ENCODE results near the gene PRDM11.

Gene PRDM11

DNA sequence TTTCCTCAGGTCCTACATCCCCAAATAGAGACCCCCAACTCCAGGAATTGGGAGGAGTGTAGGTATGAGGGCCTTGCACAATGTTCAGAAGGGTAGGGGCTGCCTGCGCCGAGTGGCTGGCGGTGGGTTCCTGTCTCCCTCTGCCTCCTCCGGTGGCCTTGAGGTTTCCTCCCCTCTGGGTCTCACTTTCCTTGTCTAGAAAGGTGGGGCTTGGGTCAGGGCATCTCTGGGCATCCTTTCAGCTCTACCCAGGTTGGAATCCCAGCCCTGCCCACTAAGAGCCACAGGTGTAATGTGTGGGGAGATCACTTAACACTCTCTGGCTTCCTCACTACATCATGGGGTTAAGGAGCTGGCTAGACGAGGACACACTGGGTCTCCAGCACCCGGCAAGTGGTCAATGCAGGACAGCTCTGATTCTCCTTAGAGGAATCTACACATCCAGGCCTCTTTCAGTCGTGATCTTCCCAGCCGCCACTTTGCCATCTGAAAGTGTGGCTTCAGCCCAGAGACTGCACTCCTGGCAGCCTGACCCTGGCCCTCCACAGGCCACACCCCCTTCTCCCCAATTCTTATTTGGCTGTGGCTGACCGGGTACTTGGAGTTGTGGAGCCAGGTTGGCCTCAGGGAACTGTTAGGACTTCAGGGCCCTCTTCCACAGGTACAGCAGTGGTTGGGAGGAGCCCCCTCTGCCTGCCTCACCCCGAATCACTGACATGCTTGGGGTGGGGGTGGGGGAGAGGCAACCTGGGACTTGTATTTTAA is 22.1 kb downstream of the PRDM11 start:
- Mint-ChIP-seq H3K27me3 (ENCODE audit: low read depth) (peaks cover 5% of the 10 kb centered on the region), H3K4me3 (no peak overlapping the region)

DNA sequence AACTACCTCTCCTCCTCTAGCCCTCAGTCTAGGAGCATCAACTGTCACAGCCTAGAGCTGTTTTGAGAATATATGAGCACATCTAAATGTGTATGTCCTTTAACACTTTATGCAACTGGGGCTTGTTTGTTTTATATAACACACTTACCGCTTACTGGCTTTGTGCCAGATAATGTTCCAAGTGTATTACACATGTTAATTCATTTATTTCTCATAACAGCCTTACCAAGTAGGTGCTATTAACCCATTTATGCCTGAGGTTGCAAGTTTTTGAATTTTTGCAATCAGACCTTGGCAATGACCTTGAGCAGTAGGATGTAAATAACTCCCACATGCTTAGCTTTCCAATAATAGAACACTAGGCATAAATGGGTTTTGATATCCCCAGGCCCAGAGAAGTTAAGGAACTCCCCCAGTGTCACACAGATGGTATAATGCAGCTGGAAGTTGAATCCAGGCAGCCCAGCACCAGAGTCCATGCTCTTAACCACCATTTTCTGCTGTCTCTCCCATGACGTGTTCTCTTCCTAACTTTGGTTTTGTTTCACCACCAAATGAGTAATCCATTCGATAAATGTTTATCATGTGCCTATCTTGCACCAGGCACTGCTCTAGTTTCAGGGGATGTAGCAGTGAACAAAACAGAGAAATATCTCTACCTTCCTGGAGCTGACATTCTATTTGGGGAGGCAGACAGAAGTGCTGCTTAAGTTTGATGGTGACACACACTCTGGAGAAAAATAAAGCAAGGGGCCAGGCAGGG is 23.1 kb downstream of the PRDM11 start:
- Mint-ChIP-seq H3K4me1 (ENCODE audit: low read depth) (peaks cover 3% of the 10 kb centered on the region), H3K27ac (no peak overlapping the region), H3K27me3 (ENCODE audit: low read depth) (peaks cover 8% of the 10 kb centered on the region), H3K4me3 (no peak overlapping the region), H3K9me3 (no peaks in the 10 kb centered on the region), H3K36me3 (ENCODE audit: low read depth) (no peaks in the 10 kb centered on the region)
- DNase-seq (ENCODE audit: low spot score), result peak; percentile 9

More for the DNA sequence above, 22.1 kb downstream of the PRDM11 start:
- no peaks in the 10 kb centered on the region for H3K36me3 Mint-ChIP-seq (ENCODE audit: low read depth)
- no peak for DNase-seq (ENCODE audit: low spot score)
- H3K4me1 Mint-ChIP-seq (ENCODE audit: low read depth), result peaks cover 3% of the 10 kb centered on the region
- no peak overlapping the region for H3K27ac Mint-ChIP-seq
- H3K9me3 Mint-ChIP-seq, result no peaks in the 10 kb centered on the region

DNA sequence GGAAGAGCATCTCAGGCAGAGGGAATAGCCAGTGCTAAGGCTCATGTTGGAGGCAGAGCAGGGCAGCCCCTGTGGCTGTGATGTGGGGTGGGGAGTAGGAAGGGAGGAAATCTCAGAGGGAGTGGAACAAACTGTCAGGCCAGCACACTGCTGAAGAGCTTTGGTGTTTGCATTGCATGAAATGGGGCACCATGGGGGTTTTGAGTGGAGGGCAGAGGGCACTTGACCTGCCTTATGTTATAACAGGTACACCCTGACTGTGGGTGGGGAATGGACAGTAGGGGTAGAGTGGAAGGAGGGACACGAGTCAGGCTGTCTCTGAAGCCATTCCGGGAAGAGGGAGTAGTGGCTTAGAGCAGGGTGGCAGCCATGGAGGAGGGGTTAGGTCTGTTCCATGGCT is 24.0 kb downstream of the PRDM11 start:
- Mint-ChIP-seq H3K27me3 (ENCODE audit: low read depth) (peaks cover 14% of the 10 kb centered on the region), H3K27ac (no peak overlapping the region), H3K4me3 (no peak overlapping the region), H3K4me1 (ENCODE audit: low read depth) (peaks cover 3% of the 10 kb centered on the region), H3K36me3 (ENCODE audit: low read depth) (no peaks in the 10 kb centered on the region), H3K9me3 (no peaks in the 10 kb centered on the region)
- no peak for DNase-seq (ENCODE audit: low spot score)

DNA sequence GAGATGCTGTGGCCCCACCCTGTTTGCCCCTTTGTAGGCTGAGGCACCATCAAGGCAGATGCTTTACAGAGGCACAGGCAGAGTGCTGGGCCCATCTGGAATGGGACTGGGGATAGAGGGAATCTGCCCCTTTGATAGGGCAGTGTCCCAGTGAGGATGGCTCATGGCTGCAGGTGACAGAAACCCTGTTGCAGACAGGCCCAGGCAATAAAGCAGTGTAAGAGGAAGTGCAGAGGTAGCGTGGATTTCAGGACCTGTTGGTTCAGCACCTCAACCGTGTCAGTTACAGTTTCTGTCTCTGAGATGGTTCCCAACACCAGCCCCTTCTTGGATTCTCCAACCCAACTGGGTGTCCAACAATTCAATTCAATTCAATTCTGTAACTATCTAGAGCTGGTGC is 25.1 kb downstream of the PRDM11 start:
- Mint-ChIP-seq H3K27ac (no peak overlapping the region), H3K4me3 (no peak overlapping the region), H3K36me3 (ENCODE audit: low read depth) (no peaks in the 10 kb centered on the region), H3K4me1 (ENCODE audit: low read depth) (peaks cover 3% of the 10 kb centered on the region), H3K9me3 (no peaks in the 10 kb centered on the region), H3K27me3 (ENCODE audit: low read depth) (peaks cover 14% of the 10 kb centered on the region)
- no peak for DNase-seq (ENCODE audit: low spot score)

DNA sequence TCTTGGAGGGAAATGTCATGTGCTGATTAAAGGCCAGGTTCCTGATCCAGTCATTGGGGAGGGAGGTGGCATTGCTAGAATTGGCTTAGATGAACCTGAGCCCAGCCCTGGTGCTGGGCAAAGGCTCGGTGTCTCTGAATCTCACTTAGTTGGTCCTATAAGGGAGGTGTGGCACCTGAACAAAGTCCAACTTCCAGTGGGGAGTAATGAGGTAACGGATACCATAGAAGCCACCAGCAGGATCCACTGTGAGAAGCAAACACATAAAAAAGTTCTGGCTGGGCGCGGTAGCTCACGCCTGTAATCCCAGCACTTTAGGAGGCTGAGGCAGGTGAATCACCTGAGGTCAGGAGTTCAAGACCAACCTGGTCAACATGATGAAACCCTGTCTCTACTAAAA is 26.6 kb downstream of the PRDM11 start:
- DNase-seq (ENCODE audit: low spot score), result no peak
- Mint-ChIP-seq H3K4me3 (no peak overlapping the region), H3K36me3 (ENCODE audit: low read depth) (no peaks in the 10 kb centered on the region), H3K27ac (no peak overlapping the region), H3K27me3 (ENCODE audit: low read depth) (peaks cover 22% of the 10 kb centered on the region), H3K9me3 (no peaks in the 10 kb centered on the region), H3K4me1 (ENCODE audit: low read depth) (peaks cover 3% of the 10 kb centered on the region)

DNA sequence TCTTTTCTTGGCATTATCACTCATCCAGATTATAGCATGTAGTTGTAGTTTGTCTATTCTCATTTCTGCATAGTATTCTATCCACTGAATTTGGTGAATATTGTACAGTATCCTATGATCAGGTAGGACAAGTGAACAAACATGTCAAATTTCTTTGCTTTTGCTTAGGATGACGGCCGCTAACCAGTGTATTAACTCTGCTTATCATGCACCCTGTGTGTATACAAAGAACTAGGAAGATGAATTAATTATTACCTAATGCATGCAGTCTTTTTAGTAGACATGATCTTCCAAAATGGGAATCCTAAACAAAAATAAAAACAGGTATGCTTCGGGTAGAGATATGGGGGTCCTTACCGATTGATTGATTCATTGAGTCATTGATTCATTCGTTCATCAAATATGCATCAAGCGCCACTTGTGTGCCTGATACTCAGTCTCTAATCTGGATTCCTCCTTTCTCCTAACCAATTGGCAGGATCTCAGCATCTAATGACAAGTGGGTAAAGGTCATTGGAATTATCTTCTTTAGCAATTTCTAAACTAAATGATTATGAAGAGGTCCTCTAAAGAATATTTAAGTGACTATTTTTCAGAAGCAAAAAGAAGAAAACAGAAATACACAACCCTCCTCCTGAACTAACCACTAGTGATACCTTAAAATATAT is 27.9 kb downstream of the PRDM11 start:
- Mint-ChIP-seq H3K9me3 (no peaks in the 10 kb centered on the region), H3K4me1 (ENCODE audit: low read depth) (peaks cover 3% of the 10 kb centered on the region), H3K27ac (no peak overlapping the region), H3K27me3 (ENCODE audit: low read depth) (peaks cover 34% of the 10 kb centered on the region), H3K4me3 (no peak overlapping the region), H3K36me3 (ENCODE audit: low read depth) (no peaks in the 10 kb centered on the region)
- no peak for DNase-seq (ENCODE audit: low spot score)

DNA sequence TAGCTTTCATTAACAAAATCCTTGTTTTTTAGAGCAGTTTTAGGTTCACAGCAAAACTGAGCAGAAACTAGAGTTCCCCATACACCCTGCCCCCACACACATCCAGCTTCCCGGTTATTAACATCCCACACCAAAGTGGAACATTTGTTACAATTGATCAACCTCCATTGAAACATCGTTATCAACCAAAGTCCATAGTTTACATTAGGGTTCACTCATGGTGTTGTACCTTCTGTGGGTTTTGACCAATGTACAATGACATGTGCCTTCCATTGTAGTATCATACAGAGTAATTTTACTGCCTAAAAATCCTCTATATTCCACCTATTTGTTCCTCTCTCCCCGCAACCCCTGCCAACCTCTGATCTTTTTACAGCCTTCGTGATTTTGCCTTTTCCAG is 28.5 kb downstream of the PRDM11 start:
- Mint-ChIP-seq H3K4me3 (no peak overlapping the region), H3K4me1 (ENCODE audit: low read depth) (no peaks in the 10 kb centered on the region), H3K36me3 (ENCODE audit: low read depth) (no peaks in the 10 kb centered on the region), H3K27me3 (ENCODE audit: low read depth) (peaks cover 40% of the 10 kb centered on the region), H3K9me3 (no peaks in the 10 kb centered on the region), H3K27ac (no peak overlapping the region)
- DNase-seq (ENCODE audit: low spot score), result no peak

DNA sequence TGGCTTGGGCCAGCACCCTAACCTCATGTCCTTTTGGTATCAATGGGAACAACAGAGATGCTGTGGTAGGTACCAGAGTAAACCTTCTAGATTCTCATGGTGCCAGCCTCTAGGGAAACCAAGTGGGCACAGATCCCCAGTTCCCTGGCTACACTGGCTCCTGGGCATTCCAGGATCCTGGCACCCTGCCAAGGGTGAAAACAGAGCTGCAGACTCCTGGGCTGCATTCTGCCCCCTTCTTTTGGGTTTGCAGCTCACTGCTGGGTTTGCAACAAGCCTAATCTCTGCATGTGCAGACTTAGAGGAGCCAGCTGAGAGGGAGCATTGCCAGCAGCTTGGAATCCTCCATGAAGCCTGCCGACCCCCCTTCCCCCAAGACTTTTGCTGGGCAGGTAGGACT is 30.6 kb downstream of the PRDM11 start:
- no peak for DNase-seq (ENCODE audit: low spot score)
- H3K36me3 Mint-ChIP-seq (ENCODE audit: low read depth), result no peaks in the 10 kb centered on the region
- peaks cover 43% of the 10 kb centered on the region for H3K27me3 Mint-ChIP-seq (ENCODE audit: low read depth)
- no peaks in the 10 kb centered on the region for H3K9me3 Mint-ChIP-seq
- H3K4me1 Mint-ChIP-seq (ENCODE audit: low read depth), result no peaks in the 10 kb centered on the region
- H3K27ac Mint-ChIP-seq, result no peak overlapping the region
- H3K4me3 Mint-ChIP-seq, result no peak overlapping the region

DNA sequence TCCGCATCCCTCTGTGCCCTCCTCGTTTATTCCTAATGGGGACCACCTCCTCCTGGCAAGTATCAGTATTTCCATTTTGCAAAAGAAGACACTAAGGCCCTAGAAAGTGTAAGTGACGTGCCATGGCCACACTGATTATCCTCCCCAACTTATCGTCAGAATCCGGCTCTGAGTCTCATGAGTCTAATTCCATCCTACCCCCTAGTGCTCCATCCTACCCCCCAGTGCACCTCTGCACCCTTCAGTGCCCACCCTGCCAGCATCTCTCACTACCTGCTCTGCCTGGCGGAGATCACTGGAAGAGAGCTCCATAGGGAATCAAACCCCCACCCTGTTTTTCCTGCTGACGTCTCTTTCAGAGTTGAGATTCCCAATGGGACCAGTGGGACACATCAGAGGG is 31.8 kb downstream of the PRDM11 start:
- no peak for DNase-seq (ENCODE audit: low spot score)
- Mint-ChIP-seq H3K27ac (no peak overlapping the region), H3K4me3 (no peak overlapping the region), H3K9me3 (no peaks in the 10 kb centered on the region), H3K36me3 (ENCODE audit: low read depth) (no peaks in the 10 kb centered on the region), H3K4me1 (ENCODE audit: low read depth) (no peaks in the 10 kb centered on the region), H3K27me3 (ENCODE audit: low read depth) (peaks cover 47% of the 10 kb centered on the region)

DNA sequence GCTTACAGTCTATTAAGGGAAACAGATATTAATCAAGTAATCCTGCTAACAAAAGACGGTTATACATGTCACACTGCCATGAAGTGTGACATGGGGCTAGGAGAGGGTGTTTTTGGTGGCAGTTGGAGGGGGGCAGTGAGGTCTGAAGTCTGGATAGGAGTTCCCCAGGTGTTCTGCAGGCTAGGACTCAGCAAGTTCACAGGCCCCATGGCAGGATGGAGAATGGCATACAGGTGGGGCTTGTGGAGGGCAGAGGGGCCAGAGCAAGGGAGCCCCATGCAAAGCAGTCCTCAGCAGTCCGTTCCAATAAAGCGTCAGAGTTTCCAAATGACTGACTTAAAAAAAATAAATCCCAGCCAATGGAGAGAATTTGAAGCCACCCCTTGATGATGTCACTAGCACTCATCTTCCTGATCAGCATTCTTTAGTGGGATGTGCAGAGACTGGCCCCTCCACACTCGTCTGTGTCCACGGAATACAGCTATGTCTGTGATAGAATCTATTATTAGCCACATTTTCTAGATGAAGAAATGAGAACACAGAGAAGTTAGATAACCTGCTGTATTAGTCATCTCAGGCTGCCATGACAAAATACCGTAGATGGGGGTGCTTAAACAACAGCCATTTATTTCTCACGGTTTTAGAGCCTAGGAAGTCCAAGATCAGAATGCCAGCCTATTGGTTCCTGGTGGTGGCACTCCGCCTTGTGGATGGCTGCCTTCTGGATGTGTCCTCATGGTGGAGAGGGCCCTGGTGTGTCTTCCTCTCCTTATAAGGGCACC is 32.6 kb downstream of the PRDM11 start:
- Mint-ChIP-seq H3K36me3 (ENCODE audit: low read depth) (no peaks in the 10 kb centered on the region), H3K27me3 (ENCODE audit: low read depth) (peaks cover 46% of the 10 kb centered on the region), H3K4me1 (ENCODE audit: low read depth) (no peaks in the 10 kb centered on the region), H3K4me3 (no peak overlapping the region), H3K27ac (no peak overlapping the region), H3K9me3 (no peaks in the 10 kb centered on the region)
- DNase-seq (ENCODE audit: low spot score), result no peak

DNA sequence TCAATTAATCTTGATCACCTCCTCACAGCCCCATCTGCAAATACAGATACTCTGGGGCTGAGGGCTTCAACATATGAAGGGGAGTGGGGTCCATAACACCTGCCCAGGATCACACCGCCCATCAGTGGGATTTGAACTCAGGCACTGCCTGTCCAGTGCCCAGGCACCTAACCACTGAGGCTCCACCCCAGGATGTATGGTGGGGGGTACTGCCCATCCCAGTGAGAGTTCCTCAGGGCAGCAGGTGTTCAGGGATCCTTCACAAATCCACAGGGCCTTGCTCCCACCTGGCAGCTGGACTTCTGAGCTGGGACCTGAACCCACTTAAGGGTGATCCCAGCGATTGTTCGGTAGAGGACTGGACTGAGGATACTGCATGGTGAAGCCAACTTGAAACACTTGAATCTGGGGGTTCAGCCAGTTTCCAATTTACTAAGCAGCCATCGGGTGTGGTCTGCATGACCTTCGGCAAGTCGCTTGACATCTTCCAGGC is 33.3 kb downstream of the PRDM11 start:
- peaks cover 43% of the 10 kb centered on the region for H3K27me3 Mint-ChIP-seq (ENCODE audit: low read depth)
- H3K9me3 Mint-ChIP-seq, result no peaks in the 10 kb centered on the region
- H3K27ac Mint-ChIP-seq, result no peak overlapping the region

DNA sequence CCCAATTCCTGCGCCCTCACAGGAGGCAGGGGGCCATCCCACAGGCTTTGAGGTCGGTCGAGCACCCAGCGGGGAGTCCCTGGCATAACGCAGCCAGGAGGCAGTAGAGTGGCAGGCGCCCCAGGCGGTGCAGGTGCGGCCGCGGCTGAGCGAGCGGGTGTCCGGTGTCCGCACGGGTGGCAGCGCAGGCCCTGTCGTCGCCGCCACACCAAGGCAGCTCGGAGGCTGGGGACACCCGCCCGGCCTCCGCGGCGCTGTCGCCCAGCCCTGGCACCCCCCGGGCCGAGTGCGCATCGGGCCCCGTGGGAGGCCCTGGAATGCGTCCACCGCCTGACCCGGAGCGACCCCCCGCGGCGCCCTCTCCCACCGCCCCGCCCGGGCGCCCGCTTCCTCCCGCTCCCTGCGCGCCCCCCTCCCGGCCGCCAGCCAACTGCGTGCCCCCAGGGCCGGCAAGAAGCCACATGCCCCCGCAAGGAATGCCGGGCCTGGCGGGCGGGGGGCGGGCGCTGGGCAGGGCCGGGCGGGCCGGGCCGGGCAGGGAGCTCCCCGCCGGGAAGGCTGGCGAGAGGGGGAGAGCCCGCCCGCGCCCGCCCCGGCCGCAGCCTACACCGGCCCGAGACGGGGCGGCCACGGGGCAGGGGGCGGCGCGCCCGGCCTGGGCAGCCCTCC is 33.9 kb downstream of the PRDM11 start:
- H3K27ac Mint-ChIP-seq, result no peak overlapping the region
- no peaks in the 10 kb centered on the region for H3K36me3 Mint-ChIP-seq (ENCODE audit: low read depth)
- peaks cover 38% of the 10 kb centered on the region for H3K27me3 Mint-ChIP-seq (ENCODE audit: low read depth)
- DNase-seq (ENCODE audit: low spot score), result no peak
- no peak overlapping the region for H3K4me3 Mint-ChIP-seq
- no peaks in the 10 kb centered on the region for H3K4me1 Mint-ChIP-seq (ENCODE audit: low read depth)
- no peaks in the 10 kb centered on the region for H3K9me3 Mint-ChIP-seq

More for the DNA sequence above, 33.3 kb downstream of the PRDM11 start:
- Mint-ChIP-seq H3K4me1 (ENCODE audit: low read depth) (no peaks in the 10 kb centered on the region), H3K4me3 (no peak overlapping the region), H3K36me3 (ENCODE audit: low read depth) (no peaks in the 10 kb centered on the region)
- no peak for DNase-seq (ENCODE audit: low spot score)

DNA sequence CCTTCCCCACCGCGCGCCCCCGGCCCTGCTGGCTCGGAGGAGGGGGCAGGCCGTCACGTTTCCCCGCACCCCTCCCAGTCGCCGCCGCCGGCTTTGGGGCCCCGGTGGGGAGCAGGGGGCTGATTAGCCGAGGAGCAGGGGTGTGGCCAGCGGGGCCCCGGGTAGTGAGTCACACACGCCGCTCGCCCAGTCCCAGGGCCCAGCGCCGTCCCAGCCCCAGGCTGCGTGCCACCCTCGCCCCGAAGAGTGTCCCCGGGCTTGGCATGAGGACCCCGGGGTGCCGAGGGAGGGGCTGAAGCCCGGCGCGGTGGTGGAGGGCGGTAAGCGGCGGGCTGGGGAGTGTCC is 34.4 kb downstream of the PRDM11 start:
- no peak overlapping the region for H3K27ac Mint-ChIP-seq
- no peak overlapping the region for H3K4me3 Mint-ChIP-seq
- no peaks in the 10 kb centered on the region for H3K4me1 Mint-ChIP-seq (ENCODE audit: low read depth)
- H3K9me3 Mint-ChIP-seq, result no peaks in the 10 kb centered on the region
- DNase-seq (ENCODE audit: low spot score), result peak; percentile 24
- no peaks in the 10 kb centered on the region for H3K36me3 Mint-ChIP-seq (ENCODE audit: low read depth)
- H3K27me3 Mint-ChIP-seq (ENCODE audit: low read depth), result peaks cover 38% of the 10 kb centered on the region
